GM19035 (cell line): ENCODE measurements around the gene LRRN3.

Experiments
- ATAC-seq: cut with Tn5 transposase; IDR thresholded peaks from one replicate; pipeline ENCODE4 v1.9.1; 2021; ENCODE audit not compliant: unreplicated experiment

The LRRN3 gene

GRCh38 chr7:111077001-111077400 lies 13.9 kb upstream of the LRRN3 start:
- ATAC-seq = no peak

- peak; percentile 26 for ATAC-seq
Observed at GRCh38 chr7:111080495-111081105, 10.3 kb upstream of the LRRN3 start.

GRCh38 chr7:111081546-111082267 lies 9.2 kb upstream of the LRRN3 start:
- ATAC-seq = no peak

GRCh38 chr7:111082351-111082750 lies 8.6 kb upstream of the LRRN3 start:
- no peak for ATAC-seq

GRCh38 chr7:111083413-111083812 lies 7.5 kb upstream of the LRRN3 start:
- peak; percentile 99 for ATAC-seq

GRCh38 chr7:111085356-111085755 lies 5.6 kb upstream of the LRRN3 start:
- no peak for ATAC-seq

GRCh38 chr7:111086532-111086931 lies 4.4 kb upstream of the LRRN3 start:
- ATAC-seq = no peak

GRCh38 chr7:111088328-111088727 lies 2.6 kb upstream of the LRRN3 start:
- no peak for ATAC-seq

- ATAC-seq = peak; percentile 56
Observed at GRCh38 chr7:111089822-111090426, 1.0 kb upstream of the LRRN3 start.

- ATAC-seq = peak; percentile 32
Observed at GRCh38 chr7:111091593-111092358, 849 bp downstream of the LRRN3 start.

- ATAC-seq = peak; percentile 36
Observed at GRCh38 chr7:111092406-111093236, 1.7 kb downstream of the LRRN3 start.

- no peak for ATAC-seq
Observed at GRCh38 chr7:111093496-111093895, 2.6 kb downstream of the LRRN3 start.

GRCh38 chr7:111094419-111094818 lies 3.5 kb downstream of the LRRN3 start:
- ATAC-seq = no peak

GRCh38 chr7:111096997-111097396 lies 6.1 kb downstream of the LRRN3 start:
- ATAC-seq = no peak

GRCh38 chr7:111098011-111098925 lies 7.3 kb downstream of the LRRN3 start:
- ATAC-seq = peak; percentile 86

- ATAC-seq = peak; percentile 17
Observed at GRCh38 chr7:111098926-111099250, 8.0 kb downstream of the LRRN3 start.

GRCh38 chr7:111101856-111102646 lies 11.1 kb downstream of the LRRN3 start:
- ATAC-seq = no peak

- ATAC-seq = no peak
Observed at GRCh38 chr7:111103136-111103535, 12.2 kb downstream of the LRRN3 start.

- no peak for ATAC-seq
Observed at GRCh38 chr7:111103678-111104274, 12.8 kb downstream of the LRRN3 start.
